SK-N-SH (cell line): ENCODE data around the gene HEXD.

Experiments used
- EP300 ChIP-seq, 2 experiments: IDR thresholded peaks; 2 replicates each; pipeline versions ENCODE4 v1.4.0 to v1.6.1; 2012; ENCODE audit warnings: borderline replicate concordance in 1 of 2, low read depth in 1 of 2, low read length in 1 of 2
- GABPA ChIP-seq: IDR thresholded peaks from 2 replicates; pipeline ENCODE4 v1.4.0; 2012; ENCODE audit warnings: low read depth, mild to moderate bottlenecking
- MAX ChIP-seq: IDR thresholded peaks from 2 replicates; pipeline ENCODE4 v1.4.0; 2012; ENCODE audit warnings: low read depth
- POLR2AphosphoS5 ChIP-seq: IDR thresholded peaks from 2 replicates; pipeline ENCODE4 v1.6.1; 2012; ENCODE audit warnings: low read depth, low read length
- RAD21 ChIP-seq: IDR thresholded peaks from 2 replicates; pipeline ENCODE4 v1.6.1; 2012; ENCODE audit warnings: mild to moderate bottlenecking, low read length
- TF ChIP-seq, protein P1 (sequence below): fragments of 200-600 bp; sonication (generic); IDR thresholded peaks from 2 replicates; pipeline ENCODE4 v1.6.1; 2017; ENCODE audit warnings: antibody characterized with exemption, mild to moderate bottlenecking, moderate library complexity

DNA sequence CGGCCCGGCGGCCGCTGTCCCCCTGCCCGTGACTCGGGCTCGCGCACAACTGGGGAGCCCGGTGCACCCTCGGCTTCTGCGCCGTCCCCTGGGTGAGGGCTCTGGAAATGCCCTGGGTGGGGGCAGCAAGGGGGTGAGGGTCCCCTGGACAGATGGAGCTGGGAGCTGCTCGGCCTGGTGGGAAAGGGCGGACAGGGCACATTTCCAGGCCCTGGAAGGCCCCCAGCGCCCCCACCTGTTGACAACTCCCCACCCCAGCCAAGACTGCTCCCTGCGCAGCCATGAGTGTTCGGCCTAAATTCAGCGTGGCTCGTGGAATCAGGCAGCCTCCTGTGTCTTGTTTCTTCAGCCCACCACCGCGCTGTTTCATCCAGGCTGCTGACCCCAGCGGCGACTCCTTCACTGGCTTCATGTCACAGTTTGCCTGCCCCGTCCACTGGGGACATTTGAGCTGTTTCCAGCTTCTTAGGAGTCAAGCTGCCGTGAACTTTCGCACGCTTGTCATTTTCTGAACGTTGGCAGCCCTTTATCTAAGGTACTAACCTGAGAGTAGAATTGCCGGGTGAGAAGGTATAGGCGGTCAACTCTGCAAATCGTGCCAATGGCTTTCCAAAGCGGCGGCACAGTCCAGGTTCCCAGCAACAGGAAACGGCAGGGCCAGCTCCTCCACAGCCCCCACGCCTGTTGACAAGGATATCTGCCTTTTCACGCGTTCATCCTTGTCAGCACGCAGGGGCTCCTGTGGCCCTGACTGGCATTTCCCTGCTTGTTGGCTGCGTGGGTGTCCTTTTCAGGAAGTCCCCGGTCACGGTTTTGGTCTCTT lies 45.7 kb upstream of the HEXD start:
- TF ChIP-seq, protein P1, sequence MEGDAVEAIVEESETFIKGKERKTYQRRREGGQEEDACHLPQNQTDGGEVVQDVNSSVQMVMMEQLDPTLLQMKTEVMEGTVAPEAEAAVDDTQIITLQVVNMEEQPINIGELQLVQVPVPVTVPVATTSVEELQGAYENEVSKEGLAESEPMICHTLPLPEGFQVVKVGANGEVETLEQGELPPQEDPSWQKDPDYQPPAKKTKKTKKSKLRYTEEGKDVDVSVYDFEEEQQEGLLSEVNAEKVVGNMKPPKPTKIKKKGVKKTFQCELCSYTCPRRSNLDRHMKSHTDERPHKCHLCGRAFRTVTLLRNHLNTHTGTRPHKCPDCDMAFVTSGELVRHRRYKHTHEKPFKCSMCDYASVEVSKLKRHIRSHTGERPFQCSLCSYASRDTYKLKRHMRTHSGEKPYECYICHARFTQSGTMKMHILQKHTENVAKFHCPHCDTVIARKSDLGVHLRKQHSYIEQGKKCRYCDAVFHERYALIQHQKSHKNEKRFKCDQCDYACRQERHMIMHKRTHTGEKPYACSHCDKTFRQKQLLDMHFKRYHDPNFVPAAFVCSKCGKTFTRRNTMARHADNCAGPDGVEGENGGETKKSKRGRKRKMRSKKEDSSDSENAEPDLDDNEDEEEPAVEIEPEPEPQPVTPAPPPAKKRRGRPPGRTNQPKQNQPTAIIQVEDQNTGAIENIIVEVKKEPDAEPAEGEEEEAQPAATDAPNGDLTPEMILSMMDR = no peak
- no peak for TF ChIP-seq RAD21
- no peak for TF ChIP-seq GABPA
- TF ChIP-seq MAX = no peak
- no peak for TF ChIP-seq EP300 (IDR thresholded peaks at IDR 0.05; ENCODE audit: borderline replicate concordance in 1 of 2, low read depth in 1 of 2, low read length in 1 of 2)
- no peak for TF ChIP-seq POLR2AphosphoS5
